ENCODE data around the gene PPM1N.

- no peak for TF ChIP-seq EP300 (IDR thresholded peaks at IDR 0.05)
- no peak for TF ChIP-seq POLR2A (IDR thresholded peaks at IDR 0.05)
- peak in 5 of 7 experiments; percentile 79 to 92 (median 90) for TF ChIP-seq CTCF (IDR thresholded peaks at IDR 0.05)
- TF ChIP-seq POLR2AphosphoS5 (IDR thresholded peaks at IDR 0.05): peak in 1 of 3 donors; percentile 74
Measured at GRCh38 chr19:45485305-45486077, 12.8 kb upstream of the PPM1N start.

Measured in stomach (tissue), 4 donors.